Ammon's horn (tissue), 1 donor: ENCODE results near the gene PLGRKT.
"Not testable (repeated sequence)": the region's sequence is repeated elsewhere in the genome, so short reads cannot be mapped to it uniquely, and the experiment has no call there.

Experiments used
- DNase-seq: peaks from one replicate; pipeline ENCODE4 v3.0.0-alpha.2; 2016; ENCODE audit warnings: low spot score

Gene PLGRKT

GRCh38 chr9:5452286-5452609 lies 14.5 kb upstream of the PLGRKT start:
- DNase-seq, result no peak

DNA sequence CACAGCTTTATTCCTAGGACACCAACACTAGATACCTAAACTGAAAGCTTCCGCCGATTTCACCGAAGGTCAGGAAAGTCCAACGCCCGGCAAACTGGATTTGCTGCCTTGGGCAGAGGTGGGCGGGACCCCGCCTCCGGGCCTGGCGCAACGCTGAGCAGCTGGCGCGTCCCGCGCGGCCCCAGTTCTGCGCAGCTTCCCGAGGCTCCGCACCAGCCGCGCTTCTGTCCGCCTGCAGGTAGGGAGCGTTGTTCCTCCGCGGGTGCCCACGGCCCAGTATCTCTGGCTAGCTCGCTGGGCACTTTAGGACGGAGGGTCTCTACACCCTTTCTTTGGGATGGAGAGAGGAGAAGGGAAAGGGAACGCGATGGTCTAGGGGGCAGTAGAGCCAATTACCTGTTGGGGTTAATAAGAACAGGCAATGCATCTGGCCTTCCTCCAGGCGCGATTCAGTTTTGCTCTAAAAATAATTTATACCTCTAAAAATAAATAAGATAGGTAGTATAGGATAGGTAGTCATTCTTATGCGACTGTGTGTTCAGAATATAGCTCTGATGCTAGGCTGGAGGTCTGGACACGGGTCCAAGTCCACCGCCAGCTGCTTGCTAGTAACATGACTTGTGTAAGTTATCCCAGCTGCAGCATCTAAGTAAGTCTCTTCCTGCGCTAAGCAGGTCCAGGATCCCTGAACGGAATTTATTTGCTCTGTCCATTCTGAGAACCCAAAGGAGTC lies 12.8 kb upstream of the PLGRKT start, which contains the start of gene CD274:
Gene CD274, plus strand, starts transcription at position 184 of the 733 bp plus-strand sequence. CDS start 5,572 bp downstream, outside the sequence.
- peak; percentile 83 for DNase-seq

GRCh38 chr9:5449521-5450358 lies 12.0 kb upstream of the PLGRKT start:
- DNase-seq, result no peak

GRCh38 chr9:5448461-5449435 lies 11.0 kb upstream of the PLGRKT start:
- DNase-seq, result no peak

DNA sequence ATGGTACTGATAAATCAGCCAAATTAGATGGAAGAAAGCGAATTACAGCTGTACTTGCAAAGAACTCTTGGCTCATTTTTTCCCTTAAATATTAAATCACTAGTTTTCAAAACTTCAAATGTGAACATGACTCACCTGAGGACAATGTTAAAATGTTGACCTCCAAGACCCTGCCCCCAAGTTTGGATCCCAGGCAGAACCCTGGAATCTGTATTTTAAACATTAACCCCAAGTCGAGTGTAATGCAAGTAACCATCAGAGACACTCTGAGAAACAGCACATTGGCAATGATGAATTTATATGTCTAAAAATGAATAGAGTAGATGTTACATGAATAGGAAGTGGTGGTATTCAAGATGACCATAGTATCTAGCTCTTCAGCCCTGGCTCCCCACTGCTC lies 10.3 kb upstream of the PLGRKT start:
- DNase-seq, result no peak

DNA sequence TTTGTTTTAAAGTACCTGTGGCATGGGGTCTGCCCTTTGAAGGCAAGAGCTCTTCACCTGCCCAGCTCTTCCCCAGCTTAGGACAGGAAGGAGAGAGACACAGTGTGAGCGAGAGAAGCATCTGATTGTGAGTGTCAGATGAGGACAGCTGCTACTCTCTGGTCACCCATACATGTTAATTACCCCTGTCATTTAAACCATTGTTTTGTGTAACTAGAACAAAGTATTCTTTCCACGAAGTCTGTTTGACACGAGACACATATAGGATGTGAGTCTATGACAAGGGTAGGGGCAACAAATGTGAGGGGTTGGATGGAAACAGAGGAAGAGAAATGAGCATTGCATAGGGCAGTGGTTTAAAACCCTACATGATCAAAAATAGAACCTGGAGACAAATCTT lies 9.6 kb upstream of the PLGRKT start:
- DNase-seq, result no peak

- DNase-seq, result no peak
These were observed 8.9 kb upstream of the PLGRKT start for GRCh38 chr9:5446451-5447236.

GRCh38 chr9:5445886-5446285 lies 8.2 kb upstream of the PLGRKT start:
- no peak for DNase-seq

- DNase-seq, result not testable (repeated sequence)
These were observed 7.4 kb upstream of the PLGRKT start for GRCh38 chr9:5445096-5445495.

- no peak for DNase-seq
These were observed 6.1 kb upstream of the PLGRKT start for GRCh38 chr9:5443850-5444249.

DNA sequence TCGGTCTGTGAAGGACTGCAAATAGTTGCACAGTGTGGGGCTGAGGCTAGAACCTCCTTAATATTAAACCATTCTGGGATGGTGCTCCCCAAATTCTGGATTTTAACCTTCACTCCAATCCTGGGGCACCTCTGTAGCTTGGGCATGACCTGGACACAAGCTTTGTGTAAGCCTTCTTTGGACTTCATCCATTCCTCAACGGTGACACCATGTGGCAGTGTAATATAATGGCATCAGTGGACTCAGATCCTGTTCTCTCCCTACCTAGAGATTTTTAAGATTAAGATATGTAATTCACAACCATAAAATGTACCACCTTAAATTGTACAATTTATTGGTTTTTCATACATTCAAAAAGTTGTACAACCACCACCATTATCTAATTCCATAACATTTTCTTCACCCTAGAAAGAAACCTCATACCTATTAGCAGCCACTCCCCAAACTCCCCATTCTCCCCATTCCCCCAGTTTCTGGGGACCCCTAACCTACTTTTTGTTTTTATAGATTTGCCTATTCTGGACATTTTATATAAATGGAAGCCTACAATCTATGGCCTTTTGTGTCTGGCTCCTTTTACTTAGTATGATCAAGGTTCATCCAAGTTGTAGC lies 4.8 kb upstream of the PLGRKT start:
- DNase-seq, result peak; percentile 85

DNA sequence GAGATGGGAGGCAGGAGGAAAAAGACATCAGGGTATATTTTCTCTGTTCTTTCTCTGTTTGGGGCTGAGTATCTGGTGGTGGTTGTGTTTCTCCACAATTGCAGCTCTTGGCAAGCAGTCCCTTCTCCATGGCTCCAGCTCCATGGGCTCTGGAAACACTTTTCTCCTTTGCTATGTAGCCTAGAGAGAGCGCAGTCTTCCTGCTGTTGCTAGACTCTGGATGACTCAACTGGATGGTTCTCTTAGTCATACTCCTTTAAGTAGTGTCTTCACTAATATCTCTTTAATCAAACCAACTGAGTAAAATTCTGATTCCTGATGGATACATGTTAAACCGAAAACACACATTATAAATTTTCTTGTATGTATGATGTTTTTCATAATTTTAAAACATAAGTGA lies 3.3 kb upstream of the PLGRKT start:
- DNase-seq, result no peak

GRCh38 chr9:5440426-5440825 lies 2.7 kb upstream of the PLGRKT start:
- DNase-seq, result no peak

- no peak for DNase-seq
These were observed 807 bp upstream of the PLGRKT start for GRCh38 chr9:5438301-5439162.

DNA sequence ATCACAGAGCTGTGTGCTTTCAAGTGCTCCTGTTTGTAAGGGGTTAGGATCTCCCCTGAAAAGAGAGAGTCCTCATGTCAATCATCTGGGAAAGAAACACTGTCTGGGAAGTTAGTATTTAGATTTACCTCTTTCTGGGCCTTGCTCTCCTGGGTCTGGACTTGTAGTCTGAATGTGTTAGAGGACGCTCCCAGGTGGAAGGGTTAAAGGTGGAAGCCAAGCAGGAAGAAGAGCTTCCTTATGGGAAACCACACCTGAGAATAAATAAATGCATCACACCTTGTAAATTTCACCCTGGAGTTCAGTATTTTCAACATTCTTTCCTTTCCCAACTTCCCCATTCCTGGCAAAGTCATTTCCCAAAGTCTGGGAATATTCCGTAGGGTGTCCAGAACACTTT lies 1.3 kb downstream of the PLGRKT start:
- DNase-seq, result no peak

DNA sequence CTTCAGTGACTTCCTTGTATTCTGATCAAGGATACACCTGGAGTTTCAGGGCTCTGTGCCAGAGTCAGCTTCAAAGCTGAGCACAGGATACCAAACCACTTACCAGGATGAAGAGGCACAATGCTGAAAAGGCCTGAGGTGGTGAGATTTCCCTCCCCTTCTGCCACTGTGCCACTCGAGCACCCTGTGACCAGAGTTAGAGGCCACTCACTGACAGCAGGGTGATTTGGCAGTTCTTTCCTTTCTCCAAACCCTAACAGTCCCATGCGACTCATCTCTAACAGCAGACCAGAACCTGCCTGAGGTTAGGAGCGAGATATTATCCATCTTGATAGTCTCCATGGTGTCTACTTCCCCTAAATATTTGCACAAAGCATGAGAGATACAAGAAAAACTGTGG lies 1.8 kb downstream of the PLGRKT start:
- DNase-seq, result no peak

GRCh38 chr9:5433841-5434810 lies 3.6 kb downstream of the PLGRKT start:
- DNase-seq, result not testable (repeated sequence)

DNA sequence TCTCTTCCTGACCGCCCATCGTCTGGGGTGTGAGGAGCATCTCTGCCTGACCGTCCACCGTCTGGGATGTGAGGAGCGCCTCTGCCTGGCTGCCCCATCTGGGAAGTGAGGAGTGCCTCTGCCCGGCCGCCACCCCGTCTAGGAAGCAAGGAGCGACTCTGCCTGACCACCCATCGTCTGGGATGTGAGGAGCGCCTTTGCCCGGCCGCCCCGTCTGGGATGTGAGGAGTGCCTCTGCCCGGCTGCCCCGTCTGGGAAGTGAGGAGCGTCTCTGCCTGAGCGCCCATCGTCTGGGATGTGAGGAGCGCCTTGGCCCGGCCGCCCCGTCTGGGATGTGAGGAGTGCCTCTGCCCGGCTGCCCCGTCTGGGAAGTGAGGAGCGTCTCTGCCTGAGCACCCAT lies 4.4 kb downstream of the PLGRKT start:
- DNase-seq, result not testable (repeated sequence)

DNA sequence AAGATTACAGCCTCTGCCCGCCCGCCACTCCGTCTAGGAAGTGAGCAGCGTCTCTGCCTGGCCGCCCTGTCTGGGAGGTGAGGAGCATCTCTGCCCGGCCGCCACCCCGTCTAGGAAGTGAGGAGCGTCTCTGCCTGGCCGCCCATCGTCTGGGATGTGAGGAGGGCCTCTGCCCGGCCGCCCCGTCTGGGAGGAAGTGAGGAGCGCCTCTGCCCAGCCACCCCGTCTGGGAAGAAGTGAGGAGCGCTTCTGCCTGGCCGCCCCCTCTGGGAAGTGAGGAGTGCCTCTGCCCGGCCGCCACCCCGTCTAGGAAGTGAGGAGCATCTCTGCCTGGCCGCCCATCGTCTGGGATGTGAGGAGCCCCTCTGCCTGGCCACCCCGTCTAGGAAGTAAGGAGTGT lies 4.8 kb downstream of the PLGRKT start:
- DNase-seq, result not testable (repeated sequence)
